Measurements from ENCODE around the gene DHX8.

Gene DHX8

GRCh38 chr17:43548689-43549379 lies 65.1 kb downstream of the DHX8 start:
- no peak for DNase-seq

GRCh38 chr17:43549496-43549895 lies 65.7 kb downstream of the DHX8 start:
- no peak for DNase-seq

- no peak for DNase-seq
Measured at GRCh38 chr17:43550754-43551153, 67.0 kb downstream of the DHX8 start.

GRCh38 chr17:43552229-43552837 lies 68.6 kb downstream of the DHX8 start:
- no peak for DNase-seq

GRCh38 chr17:43553573-43553972 lies 69.8 kb downstream of the DHX8 start:
- no peak for DNase-seq

GRCh38 chr17:43554857-43555256 lies 71.1 kb downstream of the DHX8 start:
- no peak for DNase-seq

GRCh38 chr17:43556292-43556691 lies 72.5 kb downstream of the DHX8 start:
- DNase-seq: no peak

- DNase-seq: no peak
Measured at GRCh38 chr17:43558805-43559160, 75.0 kb downstream of the DHX8 start.

GRCh38 chr17:43559161-43559816 lies 75.5 kb downstream of the DHX8 start:
- no peak for DNase-seq

- DNase-seq: no peak
Measured at GRCh38 chr17:43560461-43561427, 77.0 kb downstream of the DHX8 start.

GRCh38 chr17:43562679-43563599 lies 79.2 kb downstream of the DHX8 start:
- DNase-seq: no peak

GRCh38 chr17:43563600-43564594 lies 80.1 kb downstream of the DHX8 start:
- no peak for DNase-seq

GRCh38 chr17:43568506-43569082 lies 84.8 kb downstream of the DHX8 start:
- DNase-seq: no peak

- DNase-seq: no peak
Measured at GRCh38 chr17:43570518-43570928, 86.7 kb downstream of the DHX8 start.

- DNase-seq: no peak
Measured at GRCh38 chr17:43572368-43572980, 88.7 kb downstream of the DHX8 start.

GRCh38 chr17:43573579-43574321 lies 90.0 kb downstream of the DHX8 start:
- no peak for DNase-seq

- DNase-seq: no peak
Measured at GRCh38 chr17:43574348-43574747, 90.6 kb downstream of the DHX8 start.

- no peak for DNase-seq
Measured at GRCh38 chr17:43574896-43575525, 91.2 kb downstream of the DHX8 start.
